ENCODE results near the gene IBA57. TPM values are rescaled to one million over a fixed set of nuclear protein-coding genes. Genes with fewer than 3 reads are reported as not detected.
A peak's percentile ranks its signal among the peaks of the same experiment; 100 is the strongest.

Gene IBA57
- total RNA-seq, 3 donors from 2014 or later = 3.4 to 4.1 (median 3.9) TPM

DNA sequence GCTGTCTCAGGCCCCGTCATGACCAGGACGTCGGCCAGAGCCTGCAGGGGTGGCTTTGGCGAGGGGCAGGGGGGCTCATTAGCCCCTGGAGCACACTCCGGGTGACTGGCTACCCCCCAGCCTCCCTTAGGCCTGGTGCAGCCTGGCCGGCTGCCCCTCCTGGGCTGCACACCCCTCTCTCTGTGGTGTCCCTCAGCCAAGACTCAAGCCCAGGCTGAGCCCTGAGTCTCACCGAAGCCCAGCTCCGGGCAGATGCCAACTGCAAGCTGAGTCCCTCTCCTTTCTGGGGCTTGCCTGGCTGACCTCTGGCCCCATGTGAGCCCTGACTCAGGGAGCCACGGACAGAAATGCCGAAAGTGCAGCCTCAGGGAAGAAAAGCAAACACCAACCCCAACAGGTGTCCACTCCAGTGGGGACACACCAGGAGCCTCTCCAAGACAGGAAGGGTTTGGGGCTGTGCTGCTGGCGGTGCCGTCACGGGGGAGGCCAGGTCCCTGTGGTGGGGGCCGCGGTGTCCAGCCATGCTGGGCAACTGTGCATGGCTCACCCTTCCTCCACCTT is 5.3 kb upstream of the IBA57 start:
- H3K4me3 ChIP-seq = no peak overlapping the region
- H3K27ac ChIP-seq = no peak overlapping the region

GRCh38 chr1:228161362-228161761 is 4.2 kb upstream of the IBA57 start:
- no peak for TF ChIP-seq POLR2A (IDR thresholded peaks at IDR 0.05)
- TF ChIP-seq CTCF (IDR thresholded peaks at IDR 0.05) = no peak
- TF ChIP-seq POLR2AphosphoS5 (IDR thresholded peaks at IDR 0.05) = no peak
- Histone ChIP-seq H3K4me1 (peaks cover 5 to 6% of the 10 kb centered on the region in 2 donors), H3K27ac (peak overlapping the region; percentile 29 to 81), H3K4me3 (no peak overlapping the region), H3K9me3 (no peaks in the 10 kb centered on the region), H3K27me3 (peaks cover 0 to 18% of the 10 kb centered on the region in 2 donors), H3K36me3 (no peaks in the 10 kb centered on the region)
- intact Hi-C loops (cut with DNase I; ENCODE audit: low total_unique reads) = no loop called here
- no peak for DNase-seq (ENCODE audit: low spot score in 2 of 2)

More for the DNA sequence above, 5.3 kb upstream of the IBA57 start:
- intact Hi-C loops (cut with DNase I; ENCODE audit: low total_unique reads) = no loop called here
- Histone ChIP-seq H3K27me3 (peaks cover 0 to 18% of the 10 kb centered on the region in 2 donors), H3K9me3 (no peaks in the 10 kb centered on the region), H3K4me1 (peaks cover 5 to 6% of the 10 kb centered on the region in 2 donors), H3K36me3 (no peaks in the 10 kb centered on the region)
- no peak for TF ChIP-seq POLR2AphosphoS5 (IDR thresholded peaks at IDR 0.05)
- TF ChIP-seq CTCF (IDR thresholded peaks at IDR 0.05) = no peak
- TF ChIP-seq POLR2A (IDR thresholded peaks at IDR 0.05) = no peak
- DNase-seq (ENCODE audit: low spot score in 2 of 2) = no peak

GRCh38 chr1:228161866-228162265 is 3.7 kb upstream of the IBA57 start:
- Histone ChIP-seq H3K27ac (peak overlapping the region; percentile 70 to 81), H3K4me3 (no peak overlapping the region), H3K36me3 (no peaks in the 10 kb centered on the region), H3K9me3 (no peaks in the 10 kb centered on the region), H3K27me3 (peaks cover 0 to 18% of the 10 kb centered on the region in 2 donors), H3K4me1 (peaks cover 5 to 6% of the 10 kb centered on the region in 2 donors)
- DNase-seq (ENCODE audit: low spot score in 2 of 2) = no peak
- intact Hi-C loops (cut with DNase I; ENCODE audit: low total_unique reads) = no loop called here
- no peak for TF ChIP-seq CTCF (IDR thresholded peaks at IDR 0.05)
- no peak for TF ChIP-seq POLR2AphosphoS5 (IDR thresholded peaks at IDR 0.05)
- TF ChIP-seq POLR2A (IDR thresholded peaks at IDR 0.05) = no peak

GRCh38 chr1:228162286-228163006 is 3.2 kb upstream of the IBA57 start:
- peaks cover 5 to 6% of the 10 kb centered on the region in 2 donors for H3K4me1 ChIP-seq
- peaks cover 0 to 18% of the 10 kb centered on the region in 2 donors for H3K27me3 ChIP-seq
- intact Hi-C loops (cut with DNase I; ENCODE audit: low total_unique reads) = no loop called here
- TF ChIP-seq CTCF (IDR thresholded peaks at IDR 0.05) (no peak), POLR2AphosphoS5 (IDR thresholded peaks at IDR 0.05) (peak in 1 of 3 donors; percentile 18), POLR2A (IDR thresholded peaks at IDR 0.05) (no peak)
- peak in 1 of 2 donors; percentile 32 for DNase-seq (ENCODE audit: low spot score in 2 of 2)
- H3K9me3 ChIP-seq = no peaks in the 10 kb centered on the region
- H3K27ac ChIP-seq = peak overlapping the region; percentile 70 to 81
- no peaks in the 10 kb centered on the region for H3K36me3 ChIP-seq
- peak overlapping the region in 2 of 3 donors; percentile 9 to 51 for H3K4me3 ChIP-seq
